GM18861 (cell line): Measurements from ENCODE around the gene ADAMTSL3.
A peak's percentile ranks its signal among the peaks of the same experiment; 100 is the strongest.

Experiments
- ATAC-seq: cut with Tn5 transposase; IDR thresholded peaks from one replicate; pipeline ENCODE4 v1.9.1; 2021; ENCODE audit not compliant: unreplicated experiment

The ADAMTSL3 gene

GRCh38 chr15:83866692-83867091, 212.8 kb downstream of the ADAMTSL3 start:
- ATAC-seq: no peak

GRCh38 chr15:83869341-83869740, 215.4 kb downstream of the ADAMTSL3 start:
- no peak for ATAC-seq

- ATAC-seq: peak; percentile 72
Observed at GRCh38 chr15:83871808-83872559, 218.1 kb downstream of the ADAMTSL3 start.

GRCh38 chr15:83873966-83874365, 220.0 kb downstream of the ADAMTSL3 start:
- ATAC-seq: no peak

GRCh38 chr15:83880529-83880928, 226.6 kb downstream of the ADAMTSL3 start:
- no peak for ATAC-seq

- ATAC-seq: no peak
Observed at GRCh38 chr15:83881156-83881555, 227.2 kb downstream of the ADAMTSL3 start.

- no peak for ATAC-seq
Observed at GRCh38 chr15:83886321-83886720, 232.4 kb downstream of the ADAMTSL3 start.

- no peak for ATAC-seq
Observed at GRCh38 chr15:83887404-83887803, 233.5 kb downstream of the ADAMTSL3 start.

- ATAC-seq: no peak
Observed at GRCh38 chr15:83887961-83888360, 234.0 kb downstream of the ADAMTSL3 start.

GRCh38 chr15:83889995-83890394, 236.1 kb downstream of the ADAMTSL3 start:
- ATAC-seq: no peak

- ATAC-seq: no peak
Observed at GRCh38 chr15:83890587-83890986, 236.7 kb downstream of the ADAMTSL3 start.

GRCh38 chr15:83892498-83892897, 238.6 kb downstream of the ADAMTSL3 start:
- no peak for ATAC-seq

GRCh38 chr15:83893308-83893707, 239.4 kb downstream of the ADAMTSL3 start:
- ATAC-seq: no peak

- ATAC-seq: no peak
Observed at GRCh38 chr15:83897037-83897436, 243.1 kb downstream of the ADAMTSL3 start.

GRCh38 chr15:83898361-83898760, 244.4 kb downstream of the ADAMTSL3 start:
- ATAC-seq: no peak

- no peak for ATAC-seq
Observed at GRCh38 chr15:83899670-83900069, 245.7 kb downstream of the ADAMTSL3 start.

GRCh38 chr15:83904107-83905040, 250.5 kb downstream of the ADAMTSL3 start:
- no peak for ATAC-seq

GRCh38 chr15:83905556-83906273, 251.8 kb downstream of the ADAMTSL3 start:
- ATAC-seq: no peak

GRCh38 chr15:83911345-83911744, 257.4 kb downstream of the ADAMTSL3 start:
- ATAC-seq: no peak

- no peak for ATAC-seq
Observed at GRCh38 chr15:83912343-83912742, 258.4 kb downstream of the ADAMTSL3 start.

- ATAC-seq: no peak
Observed at GRCh38 chr15:83913034-83913632, 259.2 kb downstream of the ADAMTSL3 start.
